Measurements from ENCODE around the gene CTBP2.

Gene CTBP2

GRCh38 chr10:124955243-124955642, 205.1 kb downstream of the CTBP2 start:
- no peak for DNase-seq

- no peak for DNase-seq
Measured at GRCh38 chr10:124953421-124953820, 206.9 kb downstream of the CTBP2 start.

- no peak for DNase-seq
Measured at GRCh38 chr10:124952123-124952522, 208.2 kb downstream of the CTBP2 start.

- no peak for DNase-seq
Measured at GRCh38 chr10:124949543-124949942, 210.8 kb downstream of the CTBP2 start.

- no peak for DNase-seq
Measured at GRCh38 chr10:124946945-124947344, 213.4 kb downstream of the CTBP2 start.

- DNase-seq, result no peak
Measured at GRCh38 chr10:124944982-124945381, 215.4 kb downstream of the CTBP2 start.

GRCh38 chr10:124943301-124944092, 216.9 kb downstream of the CTBP2 start:
- DNase-seq, result no peak

GRCh38 chr10:124942317-124943169, 217.8 kb downstream of the CTBP2 start:
- DNase-seq, result no peak

- DNase-seq, result no peak
Measured at GRCh38 chr10:124941823-124942222, 218.5 kb downstream of the CTBP2 start, which contains the start of gene ZRANB1. TSS of gene ZRANB1 (plus strand) at chr10:124942123. CDS start at chr10:124942494, 371 bp downstream.

GRCh38 chr10:124939290-124939689, 221.1 kb downstream of the CTBP2 start:
- no peak for DNase-seq

GRCh38 chr10:124936813-124937212, 223.6 kb downstream of the CTBP2 start:
- no peak for DNase-seq

GRCh38 chr10:124935946-124936345, 224.4 kb downstream of the CTBP2 start:
- peak; percentile 37 for DNase-seq
